GM04503 (cell line): ENCODE results near the gene MAPK6.

Experiments
- DNase-seq: peaks from one replicate; pipeline ENCODE4 v3.0.0-alpha.2; 2012; ENCODE audit warnings: low read depth

Gene MAPK6

DNA sequence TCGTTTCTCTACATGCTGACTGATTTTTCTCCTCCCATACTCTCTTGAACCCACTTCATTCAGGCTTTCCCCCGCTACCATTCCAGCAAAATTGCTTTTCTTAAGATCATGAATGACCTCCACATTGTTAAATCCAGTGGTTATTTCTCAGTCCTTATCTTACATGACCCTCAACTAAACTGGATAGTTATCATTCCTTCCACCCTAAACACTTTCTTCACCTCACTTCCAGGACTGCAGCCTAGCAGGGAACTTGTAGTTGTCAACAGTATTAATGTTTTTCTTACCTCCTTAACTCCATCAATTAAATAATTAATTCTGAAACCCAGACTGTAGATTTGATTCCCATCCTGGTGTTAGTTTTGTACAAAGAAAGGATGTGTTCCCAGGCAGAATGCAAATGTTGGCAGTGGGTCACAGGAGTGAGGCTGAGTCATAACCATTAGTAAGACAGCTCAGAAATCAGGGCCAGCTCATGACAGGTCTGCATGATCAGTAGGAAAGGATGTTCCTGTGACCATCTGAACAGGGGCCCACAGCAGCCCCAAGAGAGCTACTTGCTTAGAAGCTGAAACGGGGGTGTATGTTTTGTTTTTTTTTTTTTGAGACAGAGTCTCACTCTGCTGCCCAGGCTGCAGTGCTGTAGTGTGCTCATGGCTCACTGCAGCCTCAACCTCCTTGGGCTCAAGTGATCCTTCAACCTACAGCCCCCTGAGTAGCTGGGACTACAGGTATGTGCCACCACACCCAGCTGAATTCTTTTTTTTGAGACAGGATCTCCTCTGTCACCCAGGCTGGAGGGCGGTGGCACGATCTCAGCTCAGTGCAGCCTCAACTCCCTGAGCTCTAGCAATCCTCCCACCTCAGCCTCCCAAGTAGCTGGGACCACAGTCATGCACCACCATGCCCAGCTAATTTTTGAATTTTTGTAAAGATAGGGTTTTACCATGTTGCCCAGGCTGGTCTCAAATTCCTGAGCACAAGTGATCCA, 84.5 kb downstream of the MAPK6 start:
- DNase-seq, result peak; percentile 86

DNA sequence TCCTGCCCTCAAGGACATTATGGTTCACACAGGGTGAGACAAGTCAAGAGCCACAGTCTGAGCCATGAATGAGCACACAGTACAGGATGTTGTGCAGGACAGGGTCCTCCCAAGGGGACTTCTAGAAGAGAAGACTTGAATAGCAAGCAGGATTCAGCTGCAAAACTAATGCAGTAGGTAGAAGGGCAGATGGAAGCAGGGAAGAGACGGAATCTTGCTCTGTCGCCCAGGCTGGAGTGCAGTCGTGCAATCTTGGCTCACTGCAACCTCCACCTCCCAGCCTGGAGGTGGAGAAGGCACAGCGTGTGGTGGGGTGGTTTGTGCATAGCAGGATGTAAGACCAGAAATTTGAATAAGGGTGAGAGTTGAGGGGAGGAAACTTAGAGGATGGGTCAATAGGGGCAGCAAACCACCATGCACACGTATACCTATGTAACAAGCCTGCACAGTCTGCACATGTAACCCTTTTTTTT, 85.5 kb downstream of the MAPK6 start:
- no peak for DNase-seq

DNA sequence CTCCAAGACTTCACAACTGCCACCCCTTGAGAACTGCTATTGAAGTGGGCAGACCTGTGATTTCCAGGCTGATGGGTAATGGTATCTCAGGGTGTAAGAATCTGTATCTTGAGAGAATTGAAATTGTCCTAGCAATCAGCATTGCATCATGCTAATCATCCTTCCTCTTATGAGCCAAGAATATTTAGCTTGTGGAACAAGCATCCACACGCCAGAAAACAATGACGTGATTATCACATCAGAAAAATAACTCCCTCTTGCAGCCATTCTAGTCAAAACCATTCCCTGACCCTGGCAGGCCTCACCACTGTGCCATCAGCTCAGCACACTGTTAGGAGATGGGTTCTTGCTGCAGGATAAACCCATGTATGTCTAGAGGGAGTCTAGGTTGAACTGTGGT, 86.8 kb downstream of the MAPK6 start:
- no peak for DNase-seq

DNA sequence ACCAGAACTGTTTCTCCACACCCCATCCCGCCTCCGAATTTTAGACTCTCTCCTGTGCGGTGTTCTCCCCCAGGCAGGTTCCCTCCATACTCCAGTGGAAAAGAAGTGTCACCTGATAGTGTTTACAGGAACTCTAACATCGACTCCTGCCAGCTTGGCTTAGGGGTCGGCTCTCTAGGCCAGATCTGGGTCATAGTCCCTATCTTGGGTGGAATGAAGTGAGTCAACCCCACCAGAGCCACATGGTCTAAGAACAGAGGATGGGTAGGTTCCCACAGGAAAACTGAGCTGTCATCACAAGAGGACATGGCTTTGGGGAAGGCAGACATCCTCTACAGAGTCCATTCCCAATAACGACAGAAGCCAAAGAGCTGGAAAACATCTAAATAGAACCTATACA, 87.6 kb downstream of the MAPK6 start:
- DNase-seq, result no peak

DNA sequence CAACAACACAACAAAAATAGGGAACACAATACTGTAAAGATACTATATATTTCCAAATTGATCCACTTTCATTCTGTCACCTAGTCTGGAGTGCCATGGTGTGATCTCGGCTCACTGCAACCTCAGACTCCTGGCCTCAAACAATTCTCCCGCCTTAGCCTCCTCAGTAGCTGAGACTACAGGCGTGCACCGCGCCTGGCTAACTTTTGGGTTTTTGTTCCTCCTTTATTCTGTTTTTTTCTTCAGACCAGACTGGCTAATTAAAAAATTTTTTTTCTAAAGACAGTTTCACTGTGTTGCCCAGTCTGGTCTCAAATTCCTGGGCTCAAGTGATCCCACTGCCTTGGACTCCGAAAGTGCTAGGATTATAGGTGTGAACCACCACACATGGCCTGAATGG, 88.2 kb downstream of the MAPK6 start:
- no peak for DNase-seq

DNA sequence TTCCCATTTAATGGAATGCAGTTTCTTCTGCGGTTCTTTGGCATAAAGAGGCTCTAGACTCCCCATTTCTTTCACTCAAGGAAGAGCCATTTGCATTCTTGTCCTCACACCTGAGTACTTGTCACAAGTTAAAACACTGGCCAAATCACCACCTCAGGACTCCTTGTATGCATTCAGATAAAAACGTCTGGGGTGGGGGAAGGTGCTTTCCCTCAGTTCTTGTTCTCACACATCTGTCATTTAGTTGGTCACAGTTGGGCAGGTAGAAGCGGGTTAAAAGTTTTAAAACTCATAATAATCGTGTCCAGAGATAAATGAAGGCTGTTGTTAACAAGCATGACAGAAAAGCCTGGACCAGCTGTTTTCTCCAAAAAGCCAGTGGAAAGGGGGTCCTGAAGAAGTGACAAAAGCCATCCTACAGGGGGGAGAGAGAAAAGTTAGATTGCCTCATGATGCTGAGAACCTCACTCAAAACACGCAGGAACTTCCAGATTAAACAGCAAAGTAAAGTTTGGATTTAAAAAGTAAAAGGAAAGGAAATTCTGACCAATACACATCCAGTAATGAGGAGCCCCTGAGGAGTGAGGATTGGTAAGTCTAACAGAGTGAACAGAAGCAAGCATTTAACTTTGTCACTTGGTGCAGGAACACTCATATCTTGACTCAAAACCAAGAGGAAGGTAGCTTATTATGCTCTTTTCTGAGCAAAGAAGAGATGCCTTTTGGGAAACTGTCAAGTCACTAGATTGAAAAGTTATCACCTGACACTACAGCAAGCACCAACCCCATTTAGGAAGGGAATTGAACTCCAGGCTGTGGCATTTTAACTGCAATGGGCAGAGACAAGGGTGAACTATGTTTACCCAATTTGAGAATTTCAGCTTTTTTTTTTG, 90.8 kb downstream of the MAPK6 start:
- no peak for DNase-seq

DNA sequence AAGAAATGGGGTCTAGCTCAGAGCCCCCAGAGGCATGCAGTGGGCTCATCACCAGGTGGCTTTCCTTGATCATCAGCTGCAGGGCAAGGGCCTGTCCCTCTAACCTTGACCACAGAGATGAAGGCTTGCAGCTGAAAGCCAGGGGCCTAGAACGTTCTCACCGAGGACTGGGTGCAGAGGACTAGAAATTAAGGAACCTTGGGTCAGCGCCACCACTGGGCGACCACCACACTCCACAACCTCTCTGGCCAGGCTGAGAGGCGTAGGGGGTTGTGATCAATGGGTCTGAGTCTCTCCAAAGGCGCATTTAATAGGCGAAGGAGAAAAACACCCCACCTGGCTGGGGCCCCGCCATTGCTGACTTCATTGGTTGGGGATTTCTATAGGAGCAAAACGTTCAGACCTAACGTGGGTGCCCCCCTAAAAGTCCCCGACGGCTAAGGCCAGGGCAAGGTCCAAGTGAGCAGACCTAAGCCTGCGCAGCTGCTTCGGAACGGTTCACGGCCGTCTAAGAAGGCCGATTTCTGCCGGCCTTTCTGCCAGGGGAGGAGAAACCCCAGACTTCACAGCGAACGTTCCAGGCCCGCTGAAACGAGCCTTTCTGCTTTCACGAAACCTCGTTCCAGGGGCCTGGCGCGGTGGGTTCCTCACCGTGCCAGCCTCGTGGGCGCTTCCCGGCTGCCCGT, 92.6 kb downstream of the MAPK6 start:
- no peak for DNase-seq

DNA sequence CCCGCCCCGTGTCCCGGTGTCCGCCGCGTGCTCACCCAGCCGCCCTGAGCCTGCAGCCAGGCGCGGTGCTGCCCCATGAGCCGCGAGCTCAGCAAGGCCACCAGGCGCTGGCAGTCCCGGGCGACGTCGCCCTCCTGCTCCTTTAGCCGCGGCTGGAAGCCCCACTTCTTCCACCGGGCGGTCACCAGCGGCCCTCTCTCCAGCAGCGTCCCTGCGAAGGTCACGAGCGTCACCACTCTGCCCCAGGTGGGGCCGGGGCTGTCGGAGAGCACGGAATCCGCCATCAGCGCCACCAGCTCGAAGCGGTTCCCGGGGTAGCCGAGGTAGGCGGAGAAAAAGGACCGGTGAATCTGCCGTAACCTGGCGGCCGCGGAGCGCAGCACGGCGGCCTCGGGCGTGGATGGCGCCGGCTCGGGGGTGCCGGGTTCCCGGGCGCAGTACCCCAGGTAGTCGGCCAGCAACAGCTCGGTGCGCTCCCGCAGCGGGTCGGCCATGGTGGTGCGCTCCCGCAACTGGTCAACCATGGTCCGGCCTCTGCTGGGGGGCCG, 93.3 kb downstream of the MAPK6 start:
- DNase-seq, result no peak

DNA sequence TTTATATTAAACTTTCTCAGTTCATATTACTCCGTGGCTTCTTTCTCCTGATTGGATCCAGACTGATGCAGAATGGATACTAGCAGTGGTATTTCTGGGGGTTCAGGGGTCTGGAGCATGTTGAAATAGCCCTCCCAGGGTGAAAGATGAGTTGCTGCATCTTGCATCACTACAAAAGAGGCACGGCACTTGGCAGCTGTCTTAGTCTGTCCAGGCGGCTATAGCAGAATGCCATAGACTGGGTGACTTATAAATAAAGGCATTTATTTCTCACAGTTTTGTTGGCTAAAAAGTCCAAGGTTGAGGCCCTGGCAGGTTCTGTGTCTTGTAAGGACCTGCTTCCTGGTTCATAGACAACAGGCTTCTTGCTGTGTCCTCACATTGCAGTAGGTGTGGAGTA, 94.2 kb downstream of the MAPK6 start:
- no peak for DNase-seq

DNA sequence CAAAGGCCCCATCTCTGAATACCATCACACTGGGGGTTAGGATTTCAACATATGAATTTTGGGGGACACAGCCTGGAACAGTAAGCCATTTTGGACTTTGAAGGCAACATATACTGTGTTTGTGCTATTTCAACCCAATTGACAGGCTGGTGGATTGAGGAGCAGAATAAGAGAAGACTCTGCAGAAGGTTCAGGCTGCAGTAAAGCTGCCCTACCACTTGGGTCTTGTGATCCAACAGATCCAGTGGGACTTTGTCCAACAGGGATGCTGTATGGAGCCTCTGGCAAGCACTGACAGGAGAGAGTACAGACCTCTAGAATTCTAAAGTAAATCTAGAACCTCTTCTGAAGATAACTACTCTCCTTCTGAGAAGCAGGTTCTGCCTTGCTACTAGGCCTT, 94.7 kb downstream of the MAPK6 start:
- DNase-seq, result no peak

DNA sequence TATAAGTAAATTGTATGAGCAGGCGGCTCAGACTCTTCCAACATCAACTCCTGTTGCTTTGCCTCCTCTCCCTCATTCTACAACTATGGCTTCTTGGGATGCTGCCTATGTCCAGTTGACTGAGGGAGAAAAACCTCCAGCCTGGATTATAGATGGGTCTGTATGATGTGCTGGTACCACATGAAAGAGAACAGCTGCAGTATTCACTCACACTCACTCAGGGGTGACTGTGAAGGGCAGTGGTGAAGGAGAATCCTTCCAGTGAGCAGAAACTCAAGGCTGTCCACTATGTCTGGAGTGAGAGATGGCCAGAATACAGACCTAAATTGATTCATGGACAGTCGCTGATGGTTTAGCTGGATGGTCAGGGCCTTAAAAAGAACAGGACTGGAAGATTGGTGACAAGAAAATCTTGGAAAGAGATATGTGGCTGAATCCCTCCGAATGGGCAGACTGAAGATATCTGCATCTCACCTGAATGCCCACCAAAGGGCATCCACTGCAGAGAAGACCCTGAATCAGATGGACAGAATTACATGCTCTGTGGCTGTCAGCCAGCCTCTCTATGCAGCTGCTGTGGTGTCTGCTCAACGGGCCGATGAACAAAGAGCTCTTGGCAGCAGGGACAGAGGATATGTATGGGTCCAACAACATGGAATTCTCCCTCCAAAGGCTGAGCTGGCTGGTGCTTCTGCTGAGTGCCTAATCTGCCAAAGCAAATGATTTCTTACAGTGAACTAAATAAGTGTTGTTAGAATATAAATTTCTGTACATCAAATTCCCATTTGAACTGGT, 95.4 kb downstream of the MAPK6 start:
- DNase-seq, result no peak

DNA sequence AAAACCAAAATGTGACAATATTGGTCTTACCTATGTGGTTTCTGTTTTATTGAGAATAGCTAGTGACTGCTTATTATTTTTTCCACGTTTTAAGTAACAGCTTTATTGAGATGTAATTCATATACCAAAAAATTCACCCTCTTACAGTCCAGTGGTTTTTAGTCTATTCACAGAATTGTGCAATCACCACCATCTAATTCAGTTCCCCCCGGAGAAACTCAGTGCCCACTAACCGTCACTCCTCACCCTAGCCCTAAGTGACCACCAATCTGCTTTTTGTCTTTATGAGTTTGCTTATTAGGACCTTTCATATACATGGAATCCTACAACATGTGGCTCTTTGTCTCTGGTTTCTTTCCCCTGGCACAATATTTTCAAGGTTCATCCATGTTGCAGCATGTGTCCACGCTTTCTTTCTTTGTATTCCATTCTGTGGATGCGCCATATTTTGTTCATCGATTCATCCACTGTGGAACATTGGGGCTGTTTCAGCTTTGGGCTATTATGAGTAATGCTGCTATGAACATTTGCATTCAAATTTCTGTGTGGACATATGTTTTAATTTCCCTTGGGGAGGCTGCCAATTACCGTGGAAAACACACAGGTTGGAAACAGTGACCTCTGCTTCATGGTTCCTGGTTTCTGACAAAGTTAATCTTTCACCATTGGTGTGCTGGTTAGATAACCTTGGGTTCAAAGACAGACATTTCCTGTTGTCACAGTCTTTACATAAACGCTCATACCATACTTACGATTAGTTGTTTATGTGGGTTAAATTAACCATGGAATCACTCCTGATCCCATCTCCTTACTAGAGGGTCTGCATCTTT, 96.8 kb downstream of the MAPK6 start:
- no peak for DNase-seq
